Sciatic nerve (tissue), 2 donors: ENCODE results near the gene AARS2. TPM values are rescaled to one million over a fixed set of nuclear protein-coding genes. Genes with fewer than 3 reads are reported as not detected.
"Not testable (repeated sequence)": the region's sequence is repeated elsewhere in the genome, so short reads cannot be mapped to it uniquely, and the experiment has no call there.

Experiments
- ATAC-seq: fragments of 200-7000 bp; cut with Tn5 transposase; one replicate; pipeline ENCODE4 v1.9.1; 2020; ENCODE audit warnings: mild to moderate bottlenecking, moderate library complexity
- DNase-seq: peaks from one replicate; pipeline ENCODE4 v3.0.0-alpha.2; 2020; ENCODE audit warnings: low spot score
- intact Hi-C: fragments of 100-400 bp; cut with DNase I; formaldehyde crosslinking; loops from one replicate; pipeline ENCODE4 v1.14.2; 2022
- total RNA-seq: library from RNA; stranded (reverse); fragmentation: NEBNext Ultra II Directional; extraction: Animal tissue kit (Norgen Biotek cat#: 25700); gene quantifications from one replicate; pipeline ENCODE4 v1.2.1, GENCODE V29; 2021
- donor health status: DM: no; HTN: no; CAD: no.
- donor health status: DM: no; HTN: no; CAD: no.

AARS2 gene
- total RNA-seq, 1 donor from 2014 or later: 13.3 TPM

DNA sequence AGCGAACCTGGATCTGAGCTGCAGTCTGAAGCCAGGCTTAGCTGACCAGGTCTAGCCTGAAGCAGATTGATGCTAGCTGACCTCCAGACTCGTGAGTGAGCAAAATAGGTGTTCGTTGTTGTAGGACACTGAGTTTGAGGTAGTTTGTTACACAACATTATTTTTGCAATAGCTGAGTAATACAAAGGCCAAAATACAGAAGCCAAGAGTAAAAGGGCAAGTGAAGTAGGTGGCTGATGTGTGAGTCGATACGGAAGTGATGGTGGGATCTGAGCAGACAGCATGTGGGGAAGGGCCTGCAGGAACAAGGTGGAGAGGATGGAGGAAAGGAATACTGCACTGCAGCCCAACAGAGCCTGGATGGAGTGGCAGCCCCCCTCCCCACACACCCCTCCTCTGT is 20.8 kb upstream of the AARS2 start:
- no peak for DNase-seq
- intact Hi-C loops: loop anchor here (5.0 kb wide), 1 partner anchor 1232 kb away; no protein-coding TSS in a partner anchor
- no peak for ATAC-seq

DNA sequence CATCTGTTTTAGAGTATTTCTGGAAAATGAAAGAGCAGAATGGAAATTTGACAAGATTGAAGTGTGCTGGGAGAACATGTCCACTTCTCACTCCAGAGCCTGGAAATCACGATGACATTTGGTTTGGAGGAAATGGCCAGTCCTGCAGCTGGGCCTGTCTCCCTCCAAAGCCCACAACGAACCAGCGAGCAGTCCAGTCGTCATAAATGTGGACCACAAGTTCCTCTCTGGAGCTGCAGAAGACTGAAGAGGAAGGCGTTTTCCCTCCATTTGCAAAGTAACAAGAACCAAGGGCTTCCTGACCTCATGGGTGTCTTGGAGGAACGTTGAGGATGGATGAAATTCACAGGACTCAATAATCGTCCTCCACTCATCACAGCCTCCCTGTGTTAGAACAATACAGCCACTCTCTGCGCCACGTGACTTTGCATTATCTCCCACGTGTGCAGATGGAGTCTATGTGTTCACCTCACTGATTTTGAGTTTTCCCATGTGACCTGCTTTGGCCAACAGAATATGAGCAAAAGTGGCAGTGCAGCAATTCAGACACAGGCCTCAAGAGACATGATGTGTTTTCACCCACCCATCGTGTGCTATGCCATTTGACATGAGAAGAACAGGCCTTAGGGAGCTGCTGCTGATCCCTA is 20.2 kb upstream of the AARS2 start:
- intact Hi-C loops: loop anchor here (5.0 kb wide), 1 partner anchor 1231 kb away; no protein-coding TSS in a partner anchor
- DNase-seq (no peak), ATAC-seq (peak; percentile 48)

DNA sequence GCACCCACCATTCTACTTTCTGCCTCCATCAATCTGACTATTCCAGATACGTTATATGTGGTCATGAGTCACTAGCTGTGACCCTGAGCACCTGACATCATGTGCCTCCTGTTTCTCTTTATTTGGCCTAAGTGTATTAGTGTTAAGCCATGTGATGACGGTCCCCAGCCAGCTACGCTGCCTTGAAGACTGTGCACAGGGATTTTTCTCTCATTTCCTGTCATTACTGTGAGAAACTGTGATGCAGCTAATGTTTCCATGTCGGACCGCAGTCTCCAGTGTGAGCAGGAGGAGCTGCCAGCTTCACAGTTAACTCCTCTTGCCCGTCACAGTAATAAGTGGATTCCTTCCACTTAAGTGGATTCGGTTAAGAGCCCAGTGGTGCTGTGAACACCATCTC is 19.4 kb upstream of the AARS2 start:
- intact Hi-C loops: loop anchor here (5.0 kb wide), 1 partner anchor 1230 kb away; no protein-coding TSS in a partner anchor
- no peak for DNase-seq
- ATAC-seq: no peak

DNA sequence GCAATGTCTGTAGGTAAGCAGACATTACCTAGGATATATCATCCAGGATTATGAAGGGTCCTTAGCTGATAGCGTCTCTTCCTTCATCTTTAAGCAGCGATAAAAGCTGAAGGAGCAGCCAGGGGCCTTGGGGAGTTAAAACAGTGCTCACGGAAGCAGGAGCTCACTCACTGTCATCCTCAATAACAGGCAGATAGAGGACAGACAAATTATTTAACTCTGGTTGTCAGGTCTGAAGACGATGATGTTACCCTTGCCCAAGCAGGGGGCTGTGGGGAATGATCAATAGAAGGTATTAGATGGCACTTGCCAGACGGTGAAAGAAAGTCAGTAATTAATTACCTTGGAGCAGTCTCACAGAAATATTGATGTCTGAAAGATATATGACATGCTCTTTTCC is 16.7 kb upstream of the AARS2 start:
- intact Hi-C loops: loop anchor here (5.0 to 10.0 kb wide), 2 partner anchors 1228 to 1365 kb away; no protein-coding TSS in a partner anchor
- no peak for ATAC-seq
- no peak for DNase-seq

DNA sequence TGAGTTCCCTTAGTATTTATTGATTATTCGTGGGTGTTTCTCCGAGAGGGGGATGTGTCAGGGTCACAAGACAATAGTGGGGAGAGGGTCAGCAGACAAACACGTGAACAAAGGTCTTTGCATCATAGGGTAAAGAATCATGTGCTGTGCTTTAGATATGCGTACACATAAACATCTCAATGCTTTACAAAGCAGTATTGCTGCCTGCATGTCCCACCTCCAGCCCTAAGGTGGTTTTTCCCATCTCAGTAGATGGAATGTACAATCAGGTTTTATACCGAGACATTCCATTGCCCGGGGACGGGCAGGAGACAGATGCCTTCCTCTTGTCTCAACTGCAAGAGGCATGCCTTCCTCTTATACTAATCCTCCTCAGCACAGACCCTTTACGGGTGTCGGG is 15.1 kb upstream of the AARS2 start:
- DNase-seq, ATAC-seq: not testable (repeated sequence)
- intact Hi-C loops: loop anchor here (10.0 kb wide), 1 partner anchor 1367 kb away; no protein-coding TSS in a partner anchor

DNA sequence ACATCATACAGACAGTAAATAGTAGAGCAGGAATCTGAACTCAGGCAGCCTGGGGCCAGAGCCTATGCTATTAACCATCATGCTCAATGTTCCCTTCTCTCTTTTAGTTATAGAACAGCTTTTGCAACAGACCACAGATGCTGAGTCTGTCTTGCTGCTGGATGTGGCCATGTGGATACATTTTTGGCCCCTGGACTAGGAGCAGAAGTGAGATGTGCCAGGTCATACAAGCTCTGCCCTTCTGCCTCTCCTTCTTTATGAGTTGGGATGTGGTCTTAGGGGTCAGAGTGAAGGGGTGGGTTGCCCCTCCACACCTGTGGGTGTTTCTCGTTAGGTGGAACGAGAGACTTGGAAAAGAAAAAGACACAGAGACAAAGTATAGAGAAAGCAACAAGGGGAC is 14.6 kb upstream of the AARS2 start:
- no peak for DNase-seq
- no peak for ATAC-seq
- intact Hi-C loops: loop anchor here (10.0 kb wide), 1 partner anchor 1367 kb away; no protein-coding TSS in a partner anchor

DNA sequence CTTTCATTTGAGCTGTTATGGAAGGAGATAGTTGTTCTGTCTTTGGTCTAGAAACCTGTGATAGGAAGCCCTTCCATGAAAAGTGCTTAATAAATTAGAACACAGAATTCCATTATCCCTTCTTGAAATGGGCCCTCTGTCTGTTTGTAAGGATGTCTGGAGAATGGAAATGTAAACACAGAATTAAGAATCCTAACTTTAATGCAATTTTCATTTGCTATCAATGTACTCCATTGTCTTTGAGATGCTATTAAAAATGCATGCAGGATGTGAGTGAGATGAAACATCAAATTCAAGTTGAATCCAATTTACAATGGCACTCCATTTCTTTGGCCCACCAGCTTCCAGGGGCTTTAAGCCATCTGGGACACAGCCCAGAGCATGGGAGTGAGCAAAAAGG is 13.9 kb upstream of the AARS2 start:
- intact Hi-C loops: loop anchor here (10.0 kb wide), 1 partner anchor 1368 kb away; no protein-coding TSS in a partner anchor
- DNase-seq: no peak
- no peak for ATAC-seq

DNA sequence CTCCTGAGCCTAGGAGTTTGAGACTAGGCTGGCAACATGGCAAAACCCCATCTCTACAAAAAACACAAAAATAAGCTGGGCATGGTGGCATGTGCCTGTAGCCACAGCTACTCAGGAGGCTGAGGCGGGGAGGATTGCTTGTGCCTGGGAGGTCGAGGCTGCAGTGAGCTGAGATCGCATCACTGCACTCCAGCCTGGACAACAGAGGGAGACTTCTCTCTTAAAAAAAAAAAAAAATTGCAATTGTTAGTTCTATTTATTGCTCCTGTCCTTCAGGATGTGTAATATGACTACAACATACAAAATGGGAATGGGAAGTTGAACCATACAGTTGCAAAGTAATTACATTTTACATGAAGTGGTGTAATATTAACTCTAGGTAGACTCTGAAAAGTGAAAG is 8.1 kb upstream of the AARS2 start:
- no peak for DNase-seq
- intact Hi-C loops: loop anchor here (10.0 kb wide), 1 partner anchor 1374 kb away; no protein-coding TSS in a partner anchor
- no peak for ATAC-seq

DNA sequence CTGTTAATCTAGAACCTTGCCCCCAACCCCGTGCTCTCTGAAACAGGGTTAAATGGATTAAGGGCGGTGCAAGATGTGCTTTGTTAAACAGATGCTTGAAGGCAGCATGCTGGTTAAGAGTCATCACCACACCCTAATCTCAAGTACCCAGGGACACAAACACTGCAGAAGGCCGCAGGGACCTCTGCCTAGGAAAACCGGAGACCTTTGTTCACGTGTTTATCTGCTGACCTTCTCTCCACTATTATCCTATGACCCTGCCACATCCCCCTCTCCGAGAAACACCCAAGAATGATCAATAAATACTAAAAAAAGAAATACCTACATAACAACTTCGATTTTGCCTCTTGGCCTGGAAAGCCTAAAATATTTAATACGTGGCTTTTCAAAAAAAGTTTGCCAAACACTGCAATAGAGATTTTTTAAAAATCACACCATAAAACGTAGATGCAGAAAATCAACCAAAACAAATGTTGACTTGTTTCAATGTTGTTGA is 4.0 kb upstream of the AARS2 start:
- intact Hi-C loops, ATAC-seq, DNase-seq: not testable (repeated sequence)

DNA sequence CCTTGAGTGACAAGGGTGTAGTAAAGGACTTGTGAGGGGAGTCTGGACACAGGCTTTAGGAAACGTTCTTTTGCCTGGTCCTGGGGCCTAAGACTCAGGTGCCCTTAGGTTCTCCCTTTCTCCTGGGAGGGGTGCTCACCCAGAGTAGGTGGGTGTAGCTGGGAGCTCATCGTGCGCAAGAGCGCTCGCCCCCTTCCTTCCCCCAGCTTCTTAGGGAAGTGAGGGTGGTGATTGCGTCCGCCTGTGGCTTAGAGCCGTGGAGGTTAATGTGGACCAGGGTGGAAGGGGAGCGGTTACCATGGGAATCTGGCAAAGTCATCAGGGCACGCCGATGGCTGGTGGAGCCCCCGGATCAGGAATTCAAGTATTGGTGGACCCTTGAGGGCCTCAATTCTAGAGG is 3.3 kb upstream of the AARS2 start:
- intact Hi-C loops: no loop called here
- ATAC-seq (no peak), DNase-seq (no peak)

DNA sequence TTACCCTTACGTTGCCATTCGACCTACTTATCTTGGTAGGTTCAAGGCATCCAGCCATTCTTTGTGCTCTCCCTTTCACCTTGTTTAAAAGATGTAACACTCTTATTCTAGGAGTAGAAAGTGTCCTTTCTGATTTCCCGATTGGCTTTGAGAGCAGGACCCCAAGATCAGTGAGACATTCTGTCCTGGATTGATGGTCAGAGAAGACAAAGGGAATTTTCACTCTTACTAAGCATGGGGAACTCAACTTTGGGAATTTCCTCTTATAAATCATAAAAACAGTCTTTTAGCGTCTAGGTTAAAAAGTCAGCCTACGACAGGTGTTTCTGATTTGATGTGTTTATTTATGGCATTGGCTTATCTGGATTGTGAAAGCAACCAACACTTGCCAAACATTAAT is 2.8 kb upstream of the AARS2 start:
- ATAC-seq: no peak
- DNase-seq: no peak
- intact Hi-C loops: no loop called here

DNA sequence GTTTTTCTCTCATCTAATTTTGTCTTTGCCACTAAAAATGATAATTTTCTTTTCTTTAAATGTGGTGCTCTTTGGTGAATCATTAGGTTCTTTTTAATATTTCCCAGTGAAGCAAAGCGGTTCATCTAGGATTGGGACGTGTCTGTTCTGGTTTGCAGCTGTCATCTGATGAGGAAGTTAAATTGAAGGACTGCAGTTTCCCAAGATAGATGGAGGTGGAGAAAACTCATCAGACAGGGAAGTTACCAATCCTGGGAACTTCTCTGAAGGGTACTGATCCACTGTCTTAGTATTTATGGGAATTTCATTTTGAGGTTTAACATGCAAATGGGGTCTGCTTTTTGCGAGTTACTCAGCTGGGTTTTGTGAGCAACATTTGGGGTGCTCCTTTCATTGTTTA is 2.4 kb upstream of the AARS2 start:
- ATAC-seq (no peak), DNase-seq (no peak)
- intact Hi-C loops: no loop called here

DNA sequence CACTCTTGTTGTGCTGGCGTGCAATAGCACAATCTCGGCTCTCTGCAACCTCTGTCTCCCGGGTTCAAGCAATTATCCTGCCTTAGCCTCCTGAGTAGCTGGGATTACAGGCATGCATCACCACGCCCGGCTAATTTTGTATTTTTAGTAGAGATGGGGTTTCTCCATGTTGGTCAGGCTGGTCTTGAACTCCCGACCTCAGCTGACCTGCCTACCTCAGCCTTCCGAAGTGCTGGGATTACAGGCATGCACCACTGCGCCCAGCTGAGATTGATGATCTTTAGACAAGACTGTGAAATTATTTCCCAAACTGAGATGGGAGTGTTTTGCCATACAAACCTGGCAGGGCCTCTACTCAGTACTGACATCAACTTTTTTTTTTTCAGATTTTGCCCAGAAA is 1.5 kb upstream of the AARS2 start:
- ATAC-seq, intact Hi-C loops, DNase-seq: not testable (repeated sequence)

DNA sequence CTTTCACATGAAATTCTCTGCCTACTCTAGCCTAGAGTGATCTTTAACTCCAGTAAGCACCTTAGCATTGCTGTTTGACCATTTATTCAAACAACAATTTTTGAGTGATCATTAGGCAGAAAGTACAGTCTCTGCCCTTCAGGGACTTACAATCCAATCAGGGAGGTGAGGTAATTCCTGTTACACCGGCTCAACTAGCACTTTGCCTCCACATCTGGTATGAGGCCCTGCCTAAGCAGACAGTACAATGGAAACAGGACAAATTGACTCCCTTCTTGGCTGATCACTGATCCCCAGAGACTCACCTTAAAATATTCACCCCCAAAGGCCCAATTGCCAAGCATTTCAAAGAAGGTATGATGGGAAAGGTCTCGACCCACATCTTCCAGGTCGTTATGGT is 1.4 kb downstream of the AARS2 start:
- ATAC-seq (no peak), DNase-seq (no peak)
- intact Hi-C loops: no loop called here

DNA sequence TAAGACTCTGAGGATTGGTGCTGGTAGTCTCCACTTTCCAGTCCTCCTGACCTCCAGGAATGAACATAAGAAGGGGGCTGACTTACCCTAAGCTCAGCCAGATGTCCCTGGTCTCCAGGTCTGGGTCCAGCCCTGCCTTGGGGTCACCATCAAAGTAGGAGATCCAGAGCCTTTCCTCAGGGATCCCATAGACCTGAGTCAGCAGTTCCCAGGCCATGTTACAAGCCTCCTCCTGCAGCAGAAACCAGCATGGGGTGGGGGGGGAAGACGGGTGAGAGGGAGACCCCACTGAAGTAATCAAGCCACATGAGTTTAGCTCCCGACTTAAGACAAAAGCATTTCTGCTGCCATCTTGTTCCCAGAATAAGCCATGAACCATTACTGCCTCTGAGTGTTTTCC is 1.8 kb downstream of the AARS2 start:
- ATAC-seq (no peak), DNase-seq (no peak)
- intact Hi-C loops: no loop called here

DNA sequence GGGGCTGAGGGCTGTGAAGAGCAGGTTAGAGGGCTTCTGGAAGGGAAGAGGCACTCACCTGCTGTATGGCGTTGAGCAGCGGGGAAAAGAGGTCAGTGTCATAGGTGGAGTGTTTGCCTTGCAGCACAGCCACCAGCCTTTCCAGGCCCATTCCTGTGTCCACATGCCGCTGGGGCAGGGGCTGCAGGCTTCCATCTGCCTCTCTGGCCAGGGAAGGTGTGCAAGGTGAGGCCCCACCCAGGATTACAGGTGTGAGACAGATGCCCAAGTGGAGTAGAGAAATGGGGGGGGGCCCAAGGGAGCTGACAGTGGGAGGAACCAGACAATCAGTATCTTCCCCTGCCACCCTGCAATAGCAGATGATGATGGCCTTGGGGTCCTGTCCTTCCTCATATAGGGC is 2.9 kb downstream of the AARS2 start:
- no peak for DNase-seq
- no peak for ATAC-seq
- intact Hi-C loops: no loop called here

DNA sequence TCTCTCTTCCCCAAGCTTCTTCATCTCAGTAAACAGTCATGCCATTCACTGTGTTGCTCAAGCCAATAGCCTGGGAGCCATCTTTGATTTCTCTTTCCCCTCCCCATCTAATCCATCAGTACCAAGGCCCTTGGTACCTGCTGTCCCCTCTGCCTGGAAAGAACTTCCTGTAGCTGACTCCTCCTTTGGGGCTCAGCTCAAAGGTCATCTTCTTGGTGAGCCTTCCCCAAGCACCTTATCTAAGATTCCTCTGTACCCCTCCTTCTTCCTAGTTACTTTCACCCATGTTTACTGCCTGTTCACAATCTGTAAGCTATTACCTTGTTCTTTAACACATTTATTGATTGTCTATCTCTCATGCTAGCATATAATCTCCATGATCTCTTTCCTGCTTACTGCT is 3.5 kb downstream of the AARS2 start:
- intact Hi-C loops: no loop called here
- ATAC-seq (no peak), DNase-seq (no peak)

DNA sequence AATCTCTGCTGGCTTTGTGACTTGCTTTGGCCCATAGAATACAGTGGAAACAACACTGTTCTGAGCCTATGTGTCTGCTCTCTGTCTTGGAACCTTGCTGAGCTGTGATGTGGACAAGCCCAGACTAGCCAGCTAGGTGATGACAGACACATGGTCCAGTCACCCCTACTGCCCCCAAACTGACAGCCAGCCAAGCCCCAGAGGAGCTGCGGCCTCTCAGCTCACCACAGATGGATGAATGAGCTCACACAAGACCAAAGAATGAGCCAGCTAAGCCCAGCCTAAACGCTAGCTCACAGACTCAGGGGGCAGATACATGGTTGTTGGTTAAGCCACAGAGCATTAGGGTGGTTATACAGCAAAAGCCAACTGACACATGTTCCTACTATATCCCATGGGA is 4.1 kb downstream of the AARS2 start:
- DNase-seq (no peak), ATAC-seq (no peak)
- intact Hi-C loops: no loop called here

DNA sequence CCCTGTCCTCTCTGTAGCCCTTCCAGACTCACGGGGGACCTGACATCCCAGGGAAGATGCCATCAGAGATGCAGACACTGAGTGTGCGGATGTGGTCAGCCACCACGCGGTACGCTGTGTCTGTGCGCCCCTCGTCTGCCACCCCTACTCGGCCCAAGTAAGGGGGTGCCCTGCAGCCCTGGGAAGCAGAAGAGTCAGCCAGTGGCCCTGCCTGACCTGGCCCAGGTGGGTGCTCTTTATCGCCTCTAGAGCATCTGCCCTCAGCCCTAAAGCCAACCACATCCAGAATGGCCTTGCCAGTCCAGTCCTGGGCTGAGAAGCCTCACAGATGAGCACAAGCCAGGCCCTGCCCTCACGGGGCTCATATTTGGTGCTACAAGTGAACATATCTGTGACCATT is 5.9 kb downstream of the AARS2 start:
- ATAC-seq (no peak), DNase-seq (no peak)
- intact Hi-C loops: no loop called here

DNA sequence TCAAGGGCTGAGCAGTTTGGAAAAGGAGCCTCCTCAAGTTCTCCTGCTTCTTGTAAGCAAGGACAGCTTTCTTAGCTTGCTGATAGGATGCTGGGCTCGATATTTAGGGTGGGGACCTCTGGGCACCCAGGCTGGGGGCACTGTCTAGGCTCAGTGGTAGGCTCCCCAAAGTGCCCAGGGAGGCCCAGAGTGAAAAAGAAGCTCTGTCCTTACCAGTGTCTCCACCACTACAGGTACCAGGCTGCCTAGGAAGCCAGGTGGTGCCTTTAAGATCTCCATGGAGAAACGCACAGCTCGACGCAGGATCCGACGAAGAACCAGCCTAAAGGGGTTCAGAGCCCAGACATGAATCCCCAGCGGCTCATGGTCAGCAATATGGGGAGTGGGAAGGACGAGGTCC is 6.4 kb downstream of the AARS2 start:
- intact Hi-C loops: no loop called here
- ATAC-seq: no peak
- no peak for DNase-seq

DNA sequence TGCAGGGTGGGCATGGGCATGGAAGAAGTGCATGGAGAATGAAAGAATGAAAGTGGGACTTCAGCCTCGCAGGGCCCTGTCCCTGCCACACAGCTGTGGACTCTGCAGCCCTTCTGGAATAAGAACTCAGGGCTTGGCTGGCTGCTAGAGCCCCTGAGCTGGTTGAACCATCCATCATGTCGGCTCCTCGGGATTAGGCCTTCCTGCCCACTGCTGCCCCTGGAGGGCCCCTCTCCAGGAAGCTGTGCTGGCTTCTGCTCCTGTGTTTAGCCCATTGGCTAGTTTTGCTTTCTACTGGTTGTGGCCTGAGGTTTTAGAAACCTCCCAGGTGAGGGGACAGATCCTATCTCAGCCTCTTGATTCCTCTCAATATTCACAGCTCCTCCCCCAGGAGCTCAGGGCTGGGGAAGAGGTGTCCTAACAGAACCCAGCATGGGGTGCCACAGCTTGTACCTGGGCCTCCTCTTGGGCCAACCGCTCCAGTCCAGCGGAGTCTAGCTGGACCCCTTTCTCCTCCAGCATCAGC is 7.9 kb downstream of the AARS2 start:
- ATAC-seq: no peak
- DNase-seq: no peak
- intact Hi-C loops: no loop called here
